Stimulated activated CD8-positive, alpha-beta memory T cell treated with anti-CD3 and anti-CD28 coated beads, Interleukin-12 subunit alpha, Interleukin-12 subunit beta, amount 100 ng/mL, for 1 hour (primary cell): ENCODE data around the gene IMPDH2.

Experiments used
- DNase-seq: peaks from one replicate; pipeline ENCODE4 v3.0.0-alpha.2; 2020; ENCODE audit warnings: low read depth

Gene IMPDH2

GRCh38 chr3:48980295-48980694 is 48.9 kb downstream of the IMPDH2 start:
- no peak for DNase-seq

DNA sequence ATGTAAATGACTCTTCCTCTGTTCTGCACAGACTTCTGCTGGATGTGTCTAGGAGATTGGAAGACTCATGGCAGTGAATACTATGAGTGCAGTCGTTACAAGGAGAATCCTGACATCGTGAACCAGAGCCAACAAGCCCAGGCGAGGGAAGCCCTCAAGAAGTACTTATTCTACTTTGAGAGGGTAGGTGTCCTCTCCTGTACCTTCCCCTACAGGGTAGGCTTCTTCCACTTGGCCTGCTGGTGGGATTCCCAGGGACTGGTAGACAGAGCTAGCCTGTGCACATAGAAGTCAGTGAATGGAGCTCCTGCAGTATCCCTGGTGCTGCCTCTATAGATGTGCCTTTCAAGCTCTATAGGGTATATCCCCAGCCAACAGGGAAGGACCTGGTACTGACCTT is 49.7 kb downstream of the IMPDH2 start:
- no peak for DNase-seq
